Skeletal muscle tissue (tissue), 4 donors: ENCODE results near the gene RP9. TPM values are rescaled to one million over a fixed set of nuclear protein-coding genes. Genes with fewer than 3 reads are reported as not detected.
"Not testable (repeated sequence)": the region's sequence is repeated elsewhere in the genome, so short reads cannot be mapped to it uniquely, and the experiment has no call there.

ENCODE experiments used
- H3K27ac ChIP-seq: one replicate; pipeline ENCODE4 v1.7.0; 2013; ENCODE audit warnings: mild to moderate bottlenecking, low read depth, low read length, inconsistent platforms
- H3K27me3 ChIP-seq, 3 donors: one replicate each; pipeline ENCODE4 v1.7.0; 2013; ENCODE audit warnings: low read length in 3 of 3; ENCODE audit not compliant: control insufficient read depth in 3 of 3, insufficient read depth in 3 of 3
- H3K36me3 ChIP-seq, 3 donors: one replicate each; pipeline ENCODE4 v1.7.0; 2013; ENCODE audit warnings: low read length in 3 of 3; ENCODE audit not compliant: control insufficient read depth in 3 of 3, insufficient read depth in 3 of 3
- H3K4me1 ChIP-seq, 3 donors: one replicate each; pipeline ENCODE4 v1.7.0; 2013; ENCODE audit warnings: low read length in 3 of 3, mild to moderate bottlenecking in 3 of 3; ENCODE audit not compliant: control insufficient read depth in 3 of 3, insufficient read depth in 3 of 3
- H3K4me3 ChIP-seq, 3 donors: one replicate each; pipeline ENCODE4 v1.7.0; 2013; ENCODE audit warnings: low read length in 3 of 3
- H3K9ac ChIP-seq, 3 donors: one replicate each; pipeline ENCODE4 v1.7.0; 2013; ENCODE audit warnings: low read length in 3 of 3, mild to moderate bottlenecking in 3 of 3, moderate library complexity in 2 of 3, low read depth in 1 of 3
- H3K9me3 ChIP-seq, 3 donors: one replicate each; pipeline ENCODE4 v1.7.0; 2013; ENCODE audit warnings: low read length in 3 of 3; ENCODE audit not compliant: control insufficient read depth in 3 of 3
- total RNA-seq: library from RNA; depleted of rRNA; stranded (reverse); fragments of >200 nt; gene quantifications from one replicate; pipeline ENCODE4 v1.2.3, GENCODE V29; 2014
- donor health status: Osteomylitis.

The RP9 gene
- total RNA-seq, 1 donor from 2014 or later, result 15.7 TPM

DNA sequence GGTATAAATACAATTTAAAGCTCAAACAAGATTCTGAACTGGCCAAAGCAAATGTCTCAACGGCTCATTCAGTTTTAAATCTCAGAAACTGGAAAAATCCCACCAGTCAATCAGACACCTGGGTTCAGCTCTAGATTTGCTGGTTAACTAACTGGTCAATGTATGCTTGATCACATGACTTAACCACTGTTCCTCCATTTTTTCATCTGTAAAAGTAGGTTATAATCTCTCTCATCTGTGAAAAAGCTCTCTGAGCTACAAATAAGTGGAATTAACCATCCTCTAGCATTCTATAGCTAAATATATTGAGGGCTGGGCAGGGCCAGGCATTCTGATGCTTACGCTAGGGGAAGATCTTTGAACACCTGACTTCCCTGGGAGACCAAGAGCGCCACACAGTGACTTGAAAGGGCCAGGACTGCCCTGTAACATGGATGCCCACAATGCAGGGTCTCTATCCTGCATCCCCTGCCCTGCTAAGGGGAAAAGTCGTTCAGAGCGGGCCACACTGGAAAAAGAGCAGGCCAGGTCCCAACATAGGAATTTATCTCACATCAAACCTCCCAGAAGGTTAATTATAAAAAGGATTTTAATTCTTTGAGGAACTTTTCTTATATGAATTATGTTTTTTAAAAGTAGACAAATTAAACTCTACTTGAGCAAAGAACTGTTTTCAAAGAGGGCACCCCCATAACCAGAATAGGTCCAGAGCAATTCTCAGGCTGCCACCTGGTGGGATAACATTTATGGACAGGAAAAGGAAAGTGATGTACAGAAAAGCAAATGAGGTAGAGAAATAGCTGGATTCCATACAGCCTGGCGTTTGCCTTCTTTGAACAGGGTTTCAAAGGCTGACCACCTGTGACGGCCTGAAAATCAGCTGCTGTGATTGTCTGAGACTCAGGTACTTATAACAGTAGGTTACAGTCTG is 1.8 kb downstream of the RP9 start:
- no peaks in the 10 kb centered on the region for H3K9me3 ChIP-seq
- H3K4me3 ChIP-seq, result peak overlapping the region; percentile 85 to 89 (median 88)
- H3K4me1 ChIP-seq, result peaks cover 24 to 28% (median 28%) of the 10 kb centered on the region in 3 donors
- H3K9ac ChIP-seq, result peak overlapping the region; percentile 71 to 93 (median 90)
- H3K27ac ChIP-seq, result no peak overlapping the region
- H3K36me3 ChIP-seq, result peaks cover 0 to 13% (median 6%) of the 10 kb centered on the region in 3 donors
- H3K27me3 ChIP-seq, result no peaks in the 10 kb centered on the region

- H3K36me3 ChIP-seq, result peaks cover 12 to 40% (median 32%) of the 10 kb centered on the region in 3 donors
- peaks cover 21 to 27% (median 23%) of the 10 kb centered on the region in 3 donors for H3K4me1 ChIP-seq
These were observed 7.3 kb downstream of the RP9 start for GRCh38 chr7:33101906-33102305.

GRCh38 chr7:33100770-33101169 is 8.4 kb downstream of the RP9 start:
- Histone ChIP-seq H3K9ac (no peak overlapping the region), H3K4me1 (peaks cover 14 to 24% (median 19%) of the 10 kb centered on the region in 3 donors), H3K27ac (no peak overlapping the region), H3K36me3 (peaks cover 20 to 51% (median 43%) of the 10 kb centered on the region in 3 donors), H3K4me3 (no peak overlapping the region), H3K27me3 (no peaks in the 10 kb centered on the region), H3K9me3 (no peaks in the 10 kb centered on the region)

More at GRCh38 chr7:33101906-33102305, 7.3 kb downstream of the RP9 start:
- Histone ChIP-seq H3K4me3 (no peak overlapping the region), H3K9me3 (no peaks in the 10 kb centered on the region), H3K27me3 (no peaks in the 10 kb centered on the region), H3K9ac (no peak overlapping the region), H3K27ac (no peak overlapping the region)

GRCh38 chr7:33099154-33099940 is 9.9 kb downstream of the RP9 start:
- peaks cover 14 to 24% (median 19%) of the 10 kb centered on the region in 3 donors for H3K4me1 ChIP-seq
- H3K27me3 ChIP-seq, result no peaks in the 10 kb centered on the region
- H3K36me3 ChIP-seq, result peaks cover 25 to 61% (median 51%) of the 10 kb centered on the region in 3 donors
- H3K4me3 ChIP-seq, result no peak overlapping the region
- no peaks in the 10 kb centered on the region for H3K9me3 ChIP-seq
- no peak overlapping the region for H3K27ac ChIP-seq
- H3K9ac ChIP-seq, result no peak overlapping the region

- not testable (repeated sequence) for H3K4me3 ChIP-seq, H3K4me1 ChIP-seq, H3K27ac ChIP-seq, H3K9ac ChIP-seq, H3K27me3 ChIP-seq, H3K9me3 ChIP-seq
- H3K36me3 ChIP-seq, result peaks cover 26 to 54% (median 51%) of the 10 kb centered on the region in 3 donors
These were observed 14.4 kb downstream of the RP9 start for GRCh38 chr7:33094745-33095275.

- no peaks in the 10 kb centered on the region for H3K9me3 ChIP-seq
- H3K27ac ChIP-seq, result no peak overlapping the region
- no peak overlapping the region for H3K4me3 ChIP-seq
- H3K27me3 ChIP-seq, result no peaks in the 10 kb centered on the region
- H3K36me3 ChIP-seq, result peaks cover 22 to 45% (median 41%) of the 10 kb centered on the region in 3 donors
- H3K4me1 ChIP-seq, result no peaks in the 10 kb centered on the region
- no peak overlapping the region for H3K9ac ChIP-seq
These were observed 15.9 kb downstream of the RP9 start for GRCh38 chr7:33093266-33093665.

DNA sequence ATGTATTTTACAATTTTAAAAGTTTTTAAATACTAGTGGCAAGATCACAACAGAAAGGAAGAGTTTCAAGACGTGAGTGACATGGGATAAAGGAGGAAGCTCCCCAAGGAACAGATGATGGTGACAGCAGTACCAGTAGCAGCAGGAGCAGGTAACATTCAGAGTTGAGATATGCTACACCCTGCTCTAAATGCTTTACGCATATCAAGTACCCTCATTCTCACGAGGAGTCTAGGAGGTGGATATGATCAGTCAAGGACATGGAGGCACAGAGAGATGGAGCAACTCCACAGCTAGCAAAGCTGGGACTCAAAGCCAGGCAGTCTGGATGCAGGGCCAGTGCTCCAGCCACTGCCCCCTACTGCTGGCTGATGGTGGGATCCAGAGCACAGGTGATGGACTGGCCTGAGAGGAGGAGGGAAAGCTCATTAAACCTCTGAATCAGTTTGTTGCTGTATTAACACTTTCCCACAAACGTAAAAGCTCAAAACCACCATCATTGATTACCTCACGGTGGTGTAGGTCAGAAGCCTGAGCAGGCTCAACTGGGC is 17.5 kb downstream of the RP9 start:
- no peaks in the 10 kb centered on the region for H3K4me1 ChIP-seq
- peaks cover 17 to 32% (median 31%) of the 10 kb centered on the region in 3 donors for H3K36me3 ChIP-seq
- no peak overlapping the region for H3K9ac ChIP-seq
- no peak overlapping the region for H3K4me3 ChIP-seq
- no peaks in the 10 kb centered on the region for H3K9me3 ChIP-seq
- H3K27me3 ChIP-seq, result no peaks in the 10 kb centered on the region
- H3K27ac ChIP-seq, result no peak overlapping the region

GRCh38 chr7:33091111-33091531 is 18.1 kb downstream of the RP9 start:
- no peaks in the 10 kb centered on the region for H3K4me1 ChIP-seq
- no peaks in the 10 kb centered on the region for H3K27me3 ChIP-seq
- no peak overlapping the region for H3K9ac ChIP-seq
- H3K36me3 ChIP-seq, result peaks cover 12 to 26% (median 25%) of the 10 kb centered on the region in 3 donors
- H3K27ac ChIP-seq, result no peak overlapping the region
- no peaks in the 10 kb centered on the region for H3K9me3 ChIP-seq
- H3K4me3 ChIP-seq, result no peak overlapping the region

DNA sequence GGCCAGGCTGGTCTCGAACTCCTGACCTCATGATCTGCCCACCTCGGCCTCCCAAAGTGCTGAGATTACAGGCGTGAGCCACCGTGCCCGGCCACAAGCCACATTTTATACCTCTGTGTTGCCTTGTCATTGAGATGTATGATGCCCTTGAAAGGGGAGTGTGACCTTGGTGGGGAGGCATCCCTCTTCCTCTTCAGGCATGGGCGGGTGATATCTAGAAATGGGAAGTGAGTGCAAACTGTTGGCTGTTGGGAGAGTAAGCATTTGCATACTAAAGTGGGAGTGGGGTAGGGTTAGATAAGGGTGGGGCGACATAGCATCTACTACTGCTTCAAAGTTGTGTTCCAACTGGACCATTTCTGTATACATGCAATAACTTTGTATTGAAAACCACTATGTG is 20.1 kb downstream of the RP9 start:
- H3K9ac ChIP-seq, result no peak overlapping the region
- H3K27me3 ChIP-seq, result no peaks in the 10 kb centered on the region
- no peaks in the 10 kb centered on the region for H3K9me3 ChIP-seq
- H3K27ac ChIP-seq, result no peak overlapping the region
- no peak overlapping the region for H3K4me3 ChIP-seq
- H3K36me3 ChIP-seq, result peaks cover 2 to 12% (median 10%) of the 10 kb centered on the region in 3 donors
- H3K4me1 ChIP-seq, result no peaks in the 10 kb centered on the region
